ENCODE data around the gene PPP6R1.

PPP6R1 gene

DNA sequence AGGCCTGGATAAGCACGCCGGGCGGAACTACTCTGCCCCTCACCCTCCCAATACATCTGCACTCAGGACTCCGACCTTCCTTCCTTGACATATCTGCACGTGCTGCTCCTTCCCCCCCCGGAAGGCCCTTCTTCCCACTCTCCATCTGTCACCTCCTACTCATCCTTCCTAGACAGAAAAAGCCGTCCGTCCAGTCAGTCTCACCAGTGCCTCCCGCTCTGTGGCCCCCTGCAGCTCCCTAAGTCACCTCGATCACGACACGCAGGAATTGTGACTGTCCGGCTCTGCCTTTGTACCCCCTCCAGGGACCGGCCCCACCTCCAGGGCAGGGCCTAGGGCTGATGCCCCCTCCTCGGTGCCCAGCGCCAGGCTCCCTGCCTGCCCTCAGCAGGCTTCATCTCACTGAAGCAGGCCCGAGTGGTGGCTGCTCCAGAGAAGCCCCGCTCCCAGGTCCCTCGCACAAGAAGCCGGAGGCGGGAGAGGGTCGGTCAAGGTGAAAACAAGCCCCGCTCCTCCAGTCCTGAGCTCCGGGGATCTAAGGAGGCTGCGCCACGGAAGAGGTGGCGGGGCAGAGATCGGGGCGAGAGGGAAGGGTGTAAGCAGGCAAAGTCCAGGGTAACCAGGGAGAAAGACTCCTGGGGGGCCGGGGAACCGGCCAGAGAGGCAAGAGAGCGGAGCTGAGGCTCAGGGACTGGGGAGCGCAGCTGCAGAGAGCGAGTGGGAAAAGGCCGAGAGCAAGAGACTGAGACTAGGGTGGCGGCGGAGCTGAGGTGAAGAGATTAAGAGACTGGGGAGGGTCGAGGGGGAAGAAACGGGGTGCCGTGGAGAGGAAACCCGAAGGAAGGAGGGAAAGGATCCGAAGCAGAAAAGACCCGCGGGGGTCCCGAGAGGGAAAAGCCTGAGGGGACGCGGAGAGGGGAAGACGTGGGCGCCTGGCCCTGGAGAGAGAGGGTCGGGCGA, 1.1 kb downstream of the PPP6R1 start:
- no peak overlapping the region for H3K27ac ChIP-seq (ENCODE audit: low read depth, low read length)
- no peak overlapping the region for H2AFZ ChIP-seq (ENCODE audit: low read length, unreplicated experiment)
- peak overlapping the region; percentile 87 for H3K4me3 ChIP-seq (ENCODE audit: low read depth, low read length)
- H3K79me2 ChIP-seq (ENCODE audit: control insufficient read depth, insufficient read depth, low read length, unreplicated experiment) = peaks cover 57% of the 10 kb centered on the region
- no peaks in the 10 kb centered on the region for H3K27me3 ChIP-seq (ENCODE audit: insufficient read depth, low read length)
- no peaks in the 10 kb centered on the region for H3K36me3 ChIP-seq (ENCODE audit: insufficient read depth, low read length)
- peaks cover 14% of the 10 kb centered on the region for H3K4me1 ChIP-seq (ENCODE audit: control insufficient read depth, insufficient read depth, low read length, unreplicated experiment)

- no peaks in the 10 kb centered on the region for H3K36me3 ChIP-seq (ENCODE audit: insufficient read depth, low read length)
- H3K4me3 ChIP-seq (ENCODE audit: low read depth, low read length) = peak overlapping the region; percentile 87
- no peaks in the 10 kb centered on the region for H3K27me3 ChIP-seq (ENCODE audit: insufficient read depth, low read length)
- H3K27ac ChIP-seq (ENCODE audit: low read depth, low read length) = no peak overlapping the region
- no peak overlapping the region for H2AFZ ChIP-seq (ENCODE audit: low read length, unreplicated experiment)
- peaks cover 14% of the 10 kb centered on the region for H3K4me1 ChIP-seq (ENCODE audit: control insufficient read depth, insufficient read depth, low read length, unreplicated experiment)
- H3K79me2 ChIP-seq (ENCODE audit: control insufficient read depth, insufficient read depth, low read length, unreplicated experiment) = peaks cover 66% of the 10 kb centered on the region
Observed at GRCh38 chr19:55256562-55257460, 2.0 kb downstream of the PPP6R1 start.

DNA sequence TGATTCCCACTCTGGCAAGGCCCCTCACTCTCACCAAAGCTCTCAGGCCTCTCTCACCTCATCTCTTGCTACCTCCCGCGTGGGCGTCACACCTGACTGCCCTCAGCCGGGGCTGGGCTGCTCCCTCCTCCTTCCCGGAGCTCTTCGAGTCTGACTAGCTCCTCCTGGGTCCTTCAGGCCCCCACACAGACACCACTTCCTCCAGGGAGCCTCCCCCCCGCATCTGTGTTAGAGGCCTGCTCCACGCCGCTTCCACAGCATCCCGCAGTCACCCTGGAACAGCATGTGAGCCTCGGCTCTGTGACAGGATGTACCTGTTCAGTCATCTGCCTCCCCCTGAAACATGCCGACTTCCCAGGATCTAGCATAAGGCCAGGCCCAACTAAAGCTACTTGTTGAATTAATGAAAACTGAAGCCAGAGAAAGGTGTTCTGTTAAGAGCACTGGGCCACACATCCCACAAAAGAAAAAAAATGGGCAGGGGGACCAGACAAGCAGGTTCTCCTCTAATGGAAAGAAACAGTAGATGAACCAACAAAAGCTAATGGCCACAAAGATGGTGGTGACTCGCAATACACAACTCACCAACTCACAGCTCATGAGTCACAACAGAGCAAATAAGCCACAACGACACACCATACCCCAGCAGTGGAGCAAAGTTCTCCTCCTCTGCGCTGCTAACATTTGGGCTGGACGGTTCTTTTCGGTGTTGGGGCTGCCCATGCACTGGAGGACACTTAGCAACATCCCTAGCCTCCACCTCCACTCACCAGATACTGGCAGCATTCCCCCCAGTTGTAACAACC, 3.0 kb downstream of the PPP6R1 start:
- Histone ChIP-seq H3K36me3 (ENCODE audit: insufficient read depth, low read length) (no peaks in the 10 kb centered on the region), H3K79me2 (ENCODE audit: control insufficient read depth, insufficient read depth, low read length, unreplicated experiment) (peaks cover 76% of the 10 kb centered on the region), H2AFZ (ENCODE audit: low read length, unreplicated experiment) (no peak overlapping the region), H3K4me3 (ENCODE audit: low read depth, low read length) (peak overlapping the region; percentile 87; the same call in 1 of the 2 replicates), H3K27ac (ENCODE audit: low read depth, low read length) (no peak overlapping the region), H3K4me1 (ENCODE audit: control insufficient read depth, insufficient read depth, low read length, unreplicated experiment) (peaks cover 14% of the 10 kb centered on the region), H3K27me3 (ENCODE audit: insufficient read depth, low read length) (no peaks in the 10 kb centered on the region)

DNA sequence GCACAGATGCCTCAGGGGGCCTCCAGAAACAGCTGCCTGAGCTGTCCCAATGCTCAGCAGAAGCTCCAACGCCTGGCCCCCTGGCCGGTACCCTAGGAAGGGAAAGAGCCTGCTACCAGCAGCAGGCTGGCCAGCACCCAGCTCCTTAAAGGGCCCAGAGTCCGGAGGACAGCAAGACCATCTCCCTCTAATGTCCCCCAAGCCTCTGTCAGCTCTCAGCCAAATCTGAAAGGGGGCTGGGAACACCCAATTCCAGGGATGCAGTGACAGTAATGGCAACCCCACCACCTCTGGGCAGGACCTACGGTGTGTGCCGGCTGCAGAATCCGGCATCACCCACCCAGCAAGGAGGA, 4.2 kb downstream of the PPP6R1 start:
- Histone ChIP-seq H3K4me3 (ENCODE audit: low read depth, low read length) (no peak overlapping the region), H3K36me3 (ENCODE audit: insufficient read depth, low read length) (no peaks in the 10 kb centered on the region), H2AFZ (ENCODE audit: low read length, unreplicated experiment) (no peak overlapping the region), H3K79me2 (ENCODE audit: control insufficient read depth, insufficient read depth, low read length, unreplicated experiment) (peaks cover 88% of the 10 kb centered on the region), H3K27ac (ENCODE audit: low read depth, low read length) (no peak overlapping the region), H3K27me3 (ENCODE audit: insufficient read depth, low read length) (no peaks in the 10 kb centered on the region), H3K4me1 (ENCODE audit: control insufficient read depth, insufficient read depth, low read length, unreplicated experiment) (peaks cover 14% of the 10 kb centered on the region)

DNA sequence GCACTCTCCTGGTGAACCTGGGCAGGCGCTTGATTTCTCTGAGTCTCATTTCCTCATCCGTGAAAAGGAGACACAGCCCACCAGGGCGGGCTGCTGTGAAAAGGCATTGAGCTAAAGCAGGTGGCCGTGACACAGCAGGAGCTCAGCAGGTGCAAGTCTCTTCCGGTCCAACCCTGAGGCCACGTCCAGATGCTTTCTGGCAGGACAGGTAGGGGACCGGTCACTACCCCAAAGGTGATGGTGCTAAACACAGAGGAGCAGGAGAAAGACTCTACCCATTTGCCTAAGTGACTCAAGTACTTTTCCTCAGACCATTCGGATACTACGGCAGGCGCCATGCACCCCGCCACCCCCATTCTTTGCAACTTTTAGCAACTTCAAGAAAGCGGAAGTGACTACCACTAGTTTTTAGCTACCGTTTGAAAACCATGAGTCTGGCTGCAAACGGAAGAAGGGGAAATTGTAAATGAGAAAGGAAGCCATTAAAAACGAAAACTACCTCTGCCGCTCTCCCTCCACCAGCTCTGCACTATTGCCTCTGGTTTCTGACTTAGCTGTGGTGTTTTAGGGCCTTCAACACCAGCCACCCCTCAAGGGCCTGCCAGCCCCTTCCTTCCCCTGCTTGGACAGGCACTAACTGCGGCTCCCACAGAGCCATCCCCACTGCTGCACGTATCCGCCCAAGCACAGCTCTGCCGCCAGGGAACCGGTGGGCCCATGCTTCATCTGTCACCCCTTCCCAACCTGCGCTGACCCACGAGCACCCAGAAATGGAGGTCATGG, 4.8 kb downstream of the PPP6R1 start:
- H3K79me2 ChIP-seq (ENCODE audit: control insufficient read depth, insufficient read depth, low read length, unreplicated experiment) = peaks cover 91% of the 10 kb centered on the region
- no peak overlapping the region for H3K27ac ChIP-seq (ENCODE audit: low read depth, low read length)
- no peaks in the 10 kb centered on the region for H3K36me3 ChIP-seq (ENCODE audit: insufficient read depth, low read length)
- H2AFZ ChIP-seq (ENCODE audit: low read length, unreplicated experiment) = no peak overlapping the region
- H3K27me3 ChIP-seq (ENCODE audit: insufficient read depth, low read length) = no peaks in the 10 kb centered on the region
- no peak overlapping the region for H3K4me3 ChIP-seq (ENCODE audit: low read depth, low read length)
- H3K4me1 ChIP-seq (ENCODE audit: control insufficient read depth, insufficient read depth, low read length, unreplicated experiment) = peaks cover 14% of the 10 kb centered on the region

- no peak overlapping the region for H3K4me3 ChIP-seq (ENCODE audit: low read depth, low read length)
- no peaks in the 10 kb centered on the region for H3K27me3 ChIP-seq (ENCODE audit: insufficient read depth, low read length)
- H3K36me3 ChIP-seq (ENCODE audit: insufficient read depth, low read length) = no peaks in the 10 kb centered on the region
- no peak overlapping the region for H2AFZ ChIP-seq (ENCODE audit: low read length, unreplicated experiment)
- peaks cover 14% of the 10 kb centered on the region for H3K4me1 ChIP-seq (ENCODE audit: control insufficient read depth, insufficient read depth, low read length, unreplicated experiment)
- H3K79me2 ChIP-seq (ENCODE audit: control insufficient read depth, insufficient read depth, low read length, unreplicated experiment) = peaks cover 95% of the 10 kb centered on the region
- no peak overlapping the region for H3K27ac ChIP-seq (ENCODE audit: low read depth, low read length)
Observed at GRCh38 chr19:55252760-55253663, 5.8 kb downstream of the PPP6R1 start.

DNA sequence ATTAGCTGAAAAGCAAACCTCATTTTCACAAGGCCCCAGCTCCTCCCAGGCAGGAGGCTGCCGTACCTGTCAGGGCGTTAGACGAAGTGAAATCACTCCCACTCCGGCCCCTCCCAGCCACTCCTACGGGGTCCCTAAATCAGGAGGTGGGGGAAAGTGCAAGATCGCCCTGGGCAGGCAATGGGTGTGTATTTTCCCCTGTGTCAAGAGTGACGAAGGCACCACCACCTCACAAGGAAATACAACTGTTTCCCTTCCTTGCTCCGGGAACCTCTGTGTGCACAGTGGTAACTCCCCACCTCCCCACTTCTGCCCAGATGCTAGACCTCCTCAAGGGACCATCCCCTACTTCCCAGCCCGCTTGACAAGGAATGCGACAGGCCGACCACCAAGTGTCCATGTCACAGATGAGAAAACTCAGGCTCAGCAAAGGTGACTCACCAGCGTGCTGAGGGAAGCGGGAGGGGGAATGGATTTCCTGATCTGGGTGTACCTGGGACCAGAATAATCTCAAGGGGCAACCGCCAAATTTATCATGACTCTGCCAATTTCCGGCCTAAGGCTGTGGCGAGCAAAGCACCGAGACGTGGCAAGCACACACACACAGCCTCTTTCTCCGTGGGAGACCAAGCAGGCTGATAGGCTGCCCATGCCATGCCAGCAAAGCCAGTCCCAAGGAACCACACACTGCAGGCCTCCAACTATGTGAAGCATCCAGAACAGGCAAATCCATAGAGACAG, 7.3 kb downstream of the PPP6R1 start:
- peaks cover 86% of the 10 kb centered on the region for H3K79me2 ChIP-seq (ENCODE audit: control insufficient read depth, insufficient read depth, low read length, unreplicated experiment)
- no peaks in the 10 kb centered on the region for H3K27me3 ChIP-seq (ENCODE audit: insufficient read depth, low read length)
- no peaks in the 10 kb centered on the region for H3K36me3 ChIP-seq (ENCODE audit: insufficient read depth, low read length)
- H3K27ac ChIP-seq (ENCODE audit: low read depth, low read length) = no peak overlapping the region
- H2AFZ ChIP-seq (ENCODE audit: low read length, unreplicated experiment) = no peak overlapping the region
- no peak overlapping the region for H3K4me3 ChIP-seq (ENCODE audit: low read depth, low read length)
- peaks cover 11% of the 10 kb centered on the region for H3K4me1 ChIP-seq (ENCODE audit: control insufficient read depth, insufficient read depth, low read length, unreplicated experiment)

- peaks cover 75% of the 10 kb centered on the region for H3K79me2 ChIP-seq (ENCODE audit: control insufficient read depth, insufficient read depth, low read length, unreplicated experiment)
- H3K4me3 ChIP-seq (ENCODE audit: low read depth, low read length) = no peak overlapping the region
- no peak overlapping the region for H2AFZ ChIP-seq (ENCODE audit: low read length, unreplicated experiment)
- no peak overlapping the region for H3K27ac ChIP-seq (ENCODE audit: low read depth, low read length)
- H3K4me1 ChIP-seq (ENCODE audit: control insufficient read depth, insufficient read depth, low read length, unreplicated experiment) = peaks cover under 1% of the 10 kb centered on the region
- no peaks in the 10 kb centered on the region for H3K36me3 ChIP-seq (ENCODE audit: insufficient read depth, low read length)
- H3K27me3 ChIP-seq (ENCODE audit: insufficient read depth, low read length) = no peaks in the 10 kb centered on the region
Observed at GRCh38 chr19:55250262-55251036, 8.4 kb downstream of the PPP6R1 start.

Measured in ACC112 (cell line).